ENCODE results near the gene PHLDB1.

PHLDB1 gene

GRCh38 chr11:118604566-118604965, 2.8 kb upstream of the PHLDB1 start:
- ATAC-seq (ENCODE audit: insufficient read depth, low read depth) (no peak), DNase-seq (no peak)
- TF ChIP-seq EZH2 (IDR thresholded peaks at IDR 0.05; ENCODE audit: borderline replicate concordance, low read depth, low read length, severe bottlenecking) = no peak
- TF ChIP-seq, protein P1, sequence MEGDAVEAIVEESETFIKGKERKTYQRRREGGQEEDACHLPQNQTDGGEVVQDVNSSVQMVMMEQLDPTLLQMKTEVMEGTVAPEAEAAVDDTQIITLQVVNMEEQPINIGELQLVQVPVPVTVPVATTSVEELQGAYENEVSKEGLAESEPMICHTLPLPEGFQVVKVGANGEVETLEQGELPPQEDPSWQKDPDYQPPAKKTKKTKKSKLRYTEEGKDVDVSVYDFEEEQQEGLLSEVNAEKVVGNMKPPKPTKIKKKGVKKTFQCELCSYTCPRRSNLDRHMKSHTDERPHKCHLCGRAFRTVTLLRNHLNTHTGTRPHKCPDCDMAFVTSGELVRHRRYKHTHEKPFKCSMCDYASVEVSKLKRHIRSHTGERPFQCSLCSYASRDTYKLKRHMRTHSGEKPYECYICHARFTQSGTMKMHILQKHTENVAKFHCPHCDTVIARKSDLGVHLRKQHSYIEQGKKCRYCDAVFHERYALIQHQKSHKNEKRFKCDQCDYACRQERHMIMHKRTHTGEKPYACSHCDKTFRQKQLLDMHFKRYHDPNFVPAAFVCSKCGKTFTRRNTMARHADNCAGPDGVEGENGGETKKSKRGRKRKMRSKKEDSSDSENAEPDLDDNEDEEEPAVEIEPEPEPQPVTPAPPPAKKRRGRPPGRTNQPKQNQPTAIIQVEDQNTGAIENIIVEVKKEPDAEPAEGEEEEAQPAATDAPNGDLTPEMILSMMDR (IDR thresholded peaks at IDR 0.05; ENCODE audit: borderline replicate concordance, extremely low read depth, low read length, poor library complexity, severe bottlenecking) = no peak
- H3K4me1 ChIP-seq (ENCODE audit: insufficient read depth, low read length) = peaks cover 17% of the 10 kb centered on the region
- peaks cover 29% of the 10 kb centered on the region for H3K36me3 ChIP-seq (ENCODE audit: insufficient read depth, low read length)
- no peak overlapping the region for H2AFZ ChIP-seq (ENCODE audit: low read depth, low read length)
- H3K27ac ChIP-seq (ENCODE audit: low read length) = no peak overlapping the region
- no peaks in the 10 kb centered on the region for H3K79me2 ChIP-seq (ENCODE audit: insufficient read depth, low read length)
- H4K20me1 ChIP-seq (ENCODE audit: insufficient read depth, low read length) = peaks cover 11% of the 10 kb centered on the region
- H3K9ac ChIP-seq (ENCODE audit: low read depth, low read length) = no peak overlapping the region
- H3K27me3 ChIP-seq (ENCODE audit: insufficient read depth, low read length, poor library complexity) = peaks cover 36% of the 10 kb centered on the region
- H3K4me2 ChIP-seq (ENCODE audit: insufficient read depth, low read length) = no peak overlapping the region
- H3K9me3 ChIP-seq (ENCODE audit: insufficient read depth, low read length, severe bottlenecking) = no peaks in the 10 kb centered on the region
- no peak overlapping the region for H3K4me3 ChIP-seq (ENCODE audit: low read depth in 1 of 2, low read length in 2 of 2)

DNA sequence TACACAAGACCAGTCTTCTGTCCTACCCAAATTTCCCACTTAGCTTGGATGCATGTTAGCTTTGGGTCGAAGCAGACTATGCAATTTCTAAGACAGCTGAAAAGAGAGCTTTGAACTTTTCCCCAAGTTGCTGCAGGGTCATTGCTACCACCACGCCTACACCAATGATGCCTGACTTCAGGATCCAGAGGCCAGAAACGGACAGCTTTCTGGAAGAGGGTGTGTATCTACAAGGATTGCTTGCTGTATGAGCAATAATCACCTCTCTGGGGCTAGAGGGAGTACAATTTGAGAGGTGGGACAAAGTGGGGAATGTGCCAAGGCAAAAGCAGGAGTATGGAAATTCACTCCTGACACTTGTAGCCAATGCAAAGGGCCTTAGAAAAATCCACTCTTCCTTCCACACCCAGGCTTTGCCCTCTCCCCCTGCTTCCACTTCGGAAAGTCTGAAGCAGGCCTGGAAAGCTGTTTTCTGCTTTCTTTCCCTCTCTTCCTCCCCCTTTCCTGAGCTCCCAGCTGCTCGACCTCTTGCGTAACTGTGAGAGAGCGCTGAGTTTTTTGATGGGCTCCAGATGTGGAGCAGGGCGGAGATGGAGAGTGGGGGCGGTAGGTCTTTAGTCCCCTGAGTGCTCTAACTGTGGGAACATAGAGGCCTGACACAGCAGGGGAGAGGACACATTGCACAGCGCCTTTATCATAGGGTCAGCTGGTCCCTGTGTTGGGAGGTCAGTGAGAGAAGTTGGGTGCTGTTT, 2.1 kb upstream of the PHLDB1 start:
- H4K20me1 ChIP-seq (ENCODE audit: insufficient read depth, low read length) = peaks cover 11% of the 10 kb centered on the region
- H3K36me3 ChIP-seq (ENCODE audit: insufficient read depth, low read length) = peaks cover 22% of the 10 kb centered on the region; the same call in 1 of the 2 replicates
- ATAC-seq (ENCODE audit: insufficient read depth, low read depth) (no peak), DNase-seq (no peak)
- H3K27me3 ChIP-seq (ENCODE audit: insufficient read depth, low read length, poor library complexity) = peaks cover 44% of the 10 kb centered on the region
- no peak overlapping the region for H3K4me2 ChIP-seq (ENCODE audit: insufficient read depth, low read length)
- H3K9me3 ChIP-seq (ENCODE audit: insufficient read depth, low read length, severe bottlenecking) = no peaks in the 10 kb centered on the region
- TF ChIP-seq EZH2 (IDR thresholded peaks at IDR 0.05; ENCODE audit: borderline replicate concordance, low read depth, low read length, severe bottlenecking) = no peak
- TF ChIP-seq, protein P1 (IDR thresholded peaks at IDR 0.05; ENCODE audit: borderline replicate concordance, extremely low read depth, low read length, poor library complexity, severe bottlenecking) = no peak
- H3K79me2 ChIP-seq (ENCODE audit: insufficient read depth, low read length) = no peaks in the 10 kb centered on the region
- no peak overlapping the region for H3K27ac ChIP-seq (ENCODE audit: low read length)
- H3K4me3 ChIP-seq (ENCODE audit: low read depth in 1 of 2, low read length in 2 of 2) = no peak overlapping the region
- no peak overlapping the region for H2AFZ ChIP-seq (ENCODE audit: low read depth, low read length)
- no peak overlapping the region for H3K9ac ChIP-seq (ENCODE audit: low read depth, low read length)
- H3K4me1 ChIP-seq (ENCODE audit: insufficient read depth, low read length) = peaks cover 17% of the 10 kb centered on the region

DNA sequence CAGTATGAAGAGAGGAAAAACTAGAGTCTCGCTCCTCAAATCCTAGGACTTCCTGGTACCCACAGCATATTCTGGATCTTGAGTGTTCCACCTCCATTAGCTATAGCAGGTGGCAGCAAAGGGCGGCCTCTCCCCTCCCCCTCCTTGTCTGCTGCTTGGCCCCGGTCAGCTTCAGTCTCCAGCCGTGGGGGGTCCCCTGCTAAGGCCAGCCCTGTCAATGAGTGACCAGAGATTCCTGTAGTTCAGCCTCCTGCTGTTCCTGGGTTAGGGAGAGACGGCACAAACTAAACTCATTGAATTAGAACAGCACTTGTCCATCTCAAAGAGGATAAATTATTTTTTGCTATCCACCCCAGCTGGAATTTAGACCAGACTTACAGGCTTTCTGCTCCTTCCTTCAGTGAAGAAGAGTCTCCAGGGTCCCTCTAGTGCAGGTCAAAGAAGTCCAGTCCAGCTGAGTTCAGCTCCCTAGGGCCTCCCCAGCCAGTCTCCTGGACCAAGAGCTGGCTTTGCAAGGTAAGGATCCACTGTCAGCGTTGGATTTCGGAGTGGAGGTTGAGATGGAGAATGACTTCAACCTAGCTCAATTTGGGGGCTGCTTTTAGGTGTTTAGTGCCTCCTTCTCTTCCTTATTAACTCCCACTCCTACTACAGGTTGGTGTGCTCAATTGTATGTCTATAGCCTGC, 1.1 kb upstream of the PHLDB1 start:
- no peak overlapping the region for H3K27ac ChIP-seq (ENCODE audit: low read length)

More for the DNA sequence above, 1.1 kb upstream of the PHLDB1 start:
- no peak for ATAC-seq (ENCODE audit: insufficient read depth, low read depth)
- peaks cover 54% of the 10 kb centered on the region for H3K27me3 ChIP-seq (ENCODE audit: insufficient read depth, low read length, poor library complexity)
- H3K79me2 ChIP-seq (ENCODE audit: insufficient read depth, low read length) = no peaks in the 10 kb centered on the region
- H3K9me3 ChIP-seq (ENCODE audit: insufficient read depth, low read length, severe bottlenecking) = no peaks in the 10 kb centered on the region
- no peak overlapping the region for H3K4me3 ChIP-seq (ENCODE audit: low read depth in 1 of 2, low read length in 2 of 2)
- no peak overlapping the region for H3K9ac ChIP-seq (ENCODE audit: low read depth, low read length)
- peaks cover 24% of the 10 kb centered on the region for H3K4me1 ChIP-seq (ENCODE audit: insufficient read depth, low read length)
- H3K36me3 ChIP-seq (ENCODE audit: insufficient read depth, low read length) = peaks cover 12% of the 10 kb centered on the region; the same call in 1 of the 2 replicates
- no peak overlapping the region for H2AFZ ChIP-seq (ENCODE audit: low read depth, low read length)
- H4K20me1 ChIP-seq (ENCODE audit: insufficient read depth, low read length) = peaks cover 11% of the 10 kb centered on the region
- no peak for TF ChIP-seq EZH2 (IDR thresholded peaks at IDR 0.05; ENCODE audit: borderline replicate concordance, low read depth, low read length, severe bottlenecking)
- TF ChIP-seq, protein P1 (IDR thresholded peaks at IDR 0.05; ENCODE audit: borderline replicate concordance, extremely low read depth, low read length, poor library complexity, severe bottlenecking) = no peak
- no peak overlapping the region for H3K4me2 ChIP-seq (ENCODE audit: insufficient read depth, low read length)
- DNase-seq = no peak

Data from DND-41 (cell line).